SW480 (cell line): Measurements from ENCODE around the gene OR10V1.

Experiments
- DNase-seq: peaks from one replicate; pipeline ENCODE4 v3.0.0-alpha.2; 2016; ENCODE audit warnings: low spot score

The OR10V1 gene, protein sequence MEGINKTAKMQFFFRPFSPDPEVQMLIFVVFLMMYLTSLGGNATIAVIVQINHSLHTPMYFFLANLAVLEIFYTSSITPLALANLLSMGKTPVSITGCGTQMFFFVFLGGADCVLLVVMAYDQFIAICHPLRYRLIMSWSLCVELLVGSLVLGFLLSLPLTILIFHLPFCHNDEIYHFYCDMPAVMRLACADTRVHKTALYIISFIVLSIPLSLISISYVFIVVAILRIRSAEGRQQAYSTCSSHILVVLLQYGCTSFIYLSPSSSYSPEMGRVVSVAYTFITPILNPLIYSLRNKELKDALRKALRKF

DNA sequence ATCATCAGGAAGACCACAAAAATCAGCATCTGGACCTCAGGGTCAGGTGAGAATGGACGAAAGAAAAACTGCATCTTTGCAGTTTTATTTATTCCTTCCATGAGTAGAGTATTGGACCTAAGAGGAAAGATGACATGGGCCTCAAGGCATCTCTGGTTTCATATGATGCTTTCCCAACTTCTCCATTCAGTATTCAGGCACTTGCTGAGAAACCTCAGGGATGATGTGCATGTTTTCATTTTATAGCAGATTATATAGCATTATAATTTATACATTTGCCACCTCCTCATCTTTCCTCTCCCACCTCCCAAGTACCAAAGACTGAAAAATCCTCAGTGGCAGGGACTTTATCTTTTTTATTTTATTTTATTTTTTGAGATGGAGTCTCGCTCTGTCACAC, at the start of gene OR10V1:
OR10V1 (minus strand) TSS at position 101 of the 400 bp plus-strand sequence; CDS start at position 101, 0 bp downstream.
- DNase-seq, result no peak

DNA sequence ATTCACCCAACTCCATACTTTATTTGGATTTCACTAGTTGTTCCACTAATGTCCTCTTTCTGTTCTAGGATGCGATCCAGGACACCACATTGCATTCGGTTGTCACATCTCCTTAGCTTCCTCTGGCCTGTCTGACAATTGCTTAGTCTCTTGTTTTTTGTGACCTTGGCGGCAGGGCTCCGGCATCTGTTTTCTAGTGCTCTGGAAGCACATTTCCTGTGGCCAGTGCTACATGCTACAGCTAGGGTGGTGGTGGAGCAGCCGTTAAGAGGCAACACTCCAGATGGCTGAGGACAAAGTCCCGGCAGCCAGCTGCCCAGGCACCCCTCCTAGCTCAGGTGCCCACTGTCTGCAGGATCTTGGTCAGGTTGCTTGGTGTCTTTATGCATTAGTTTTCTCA, 48.3 kb upstream of the OR10V1 start:
- DNase-seq, result no peak

DNA sequence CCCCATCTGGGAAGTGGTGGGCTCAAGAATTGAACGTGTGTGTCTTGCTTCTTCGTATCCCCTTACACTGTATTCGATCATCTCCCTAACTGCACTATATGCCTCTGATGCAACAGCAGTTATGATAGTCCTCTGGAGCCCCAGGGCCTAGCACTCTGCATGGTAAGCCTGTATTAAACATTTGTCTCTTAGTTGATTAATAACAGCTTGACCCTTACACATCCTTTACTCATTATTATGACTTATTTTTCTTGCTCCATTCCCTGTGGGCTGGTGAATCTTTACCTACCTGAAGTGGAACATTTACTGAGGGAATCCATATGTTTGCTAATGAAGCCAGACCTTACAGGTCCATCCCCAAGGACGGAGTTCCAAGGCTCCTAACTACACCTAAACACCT, 47.1 kb upstream of the OR10V1 start:
- no peak for DNase-seq

DNA sequence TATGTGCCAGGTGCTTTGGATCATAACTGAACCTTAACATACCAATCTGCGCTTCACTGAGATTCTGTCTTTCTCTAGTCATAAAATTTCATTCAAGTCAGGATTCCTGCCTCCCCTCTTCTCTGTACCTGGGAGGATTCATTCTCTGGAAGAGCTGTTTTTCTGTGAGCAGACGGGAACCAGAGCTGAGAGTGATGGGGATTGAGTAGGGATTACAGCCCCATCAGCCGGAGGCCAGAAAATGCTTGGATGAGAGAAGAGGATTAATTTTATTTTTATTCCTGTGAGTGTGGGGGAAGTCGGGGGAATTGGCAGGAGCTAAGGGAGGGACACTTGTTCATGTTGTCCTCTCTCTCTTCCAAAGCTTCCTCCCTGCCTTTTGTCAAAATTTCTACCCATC, 46.3 kb upstream of the OR10V1 start:
- no peak for DNase-seq

DNA sequence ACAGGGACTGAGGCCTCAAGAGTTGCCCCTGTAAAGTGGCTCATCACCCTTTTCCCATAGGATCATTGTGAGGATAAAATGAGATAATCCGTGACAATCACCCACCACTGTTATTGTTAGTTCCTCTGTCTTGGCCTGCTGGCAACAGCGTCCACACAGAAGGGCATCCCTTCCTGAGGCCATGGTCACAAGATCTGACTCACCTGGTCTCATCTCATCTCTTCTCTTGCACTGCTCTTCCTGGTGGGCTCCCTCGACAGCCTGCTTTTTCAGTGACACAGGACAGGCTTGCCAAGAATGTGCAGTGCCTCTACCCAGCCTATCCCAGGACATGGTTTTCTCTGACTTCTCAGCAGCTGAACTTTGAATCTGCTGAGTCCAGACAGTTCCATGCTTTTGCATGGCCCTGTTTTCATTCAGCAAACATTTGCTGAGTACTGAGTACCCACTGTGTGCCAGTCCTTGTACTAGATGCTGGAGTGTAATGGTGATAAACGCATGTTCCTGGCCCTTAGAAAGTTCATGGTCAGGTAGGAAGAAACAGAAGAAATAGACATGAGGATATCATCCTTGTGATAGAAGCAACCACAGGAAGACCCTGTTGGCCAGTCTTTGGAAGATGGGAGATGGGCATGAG, 44.9 kb upstream of the OR10V1 start:
- no peak for DNase-seq

DNA sequence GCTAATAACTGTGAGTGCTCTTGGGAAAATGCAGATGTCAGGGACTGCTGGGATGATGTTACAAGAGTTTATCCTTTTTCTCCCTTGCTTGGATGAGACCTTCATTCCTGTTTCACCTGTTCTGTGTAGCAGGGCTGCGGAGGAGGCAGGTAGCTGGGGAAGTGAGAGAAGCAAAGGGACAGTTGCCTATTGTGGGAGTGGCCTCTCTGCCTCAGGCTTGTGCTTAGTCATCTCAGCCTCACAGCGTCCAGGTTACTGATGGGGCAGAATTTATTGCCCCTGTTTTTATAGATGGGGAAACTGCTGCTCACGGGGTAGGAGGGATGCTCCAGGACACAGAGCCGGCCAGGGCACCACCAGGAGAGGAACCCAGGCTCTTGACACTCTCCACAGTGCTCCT, 43.2 kb upstream of the OR10V1 start:
- peak; percentile 74 for DNase-seq

DNA sequence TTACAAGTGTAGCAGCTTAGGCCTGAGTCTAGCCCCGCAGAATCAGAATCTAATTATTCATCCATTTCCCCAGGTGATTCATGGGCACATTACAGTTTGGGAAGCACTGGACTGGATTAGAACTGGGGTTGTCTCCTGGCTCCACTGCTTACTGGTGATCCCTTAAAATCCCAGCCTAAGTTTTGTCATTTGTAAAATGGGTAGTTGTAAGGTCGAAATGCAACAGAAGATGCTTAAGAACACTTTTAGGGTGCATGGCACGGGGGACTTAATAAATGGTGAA, 42.9 kb upstream of the OR10V1 start:
- no peak for DNase-seq

DNA sequence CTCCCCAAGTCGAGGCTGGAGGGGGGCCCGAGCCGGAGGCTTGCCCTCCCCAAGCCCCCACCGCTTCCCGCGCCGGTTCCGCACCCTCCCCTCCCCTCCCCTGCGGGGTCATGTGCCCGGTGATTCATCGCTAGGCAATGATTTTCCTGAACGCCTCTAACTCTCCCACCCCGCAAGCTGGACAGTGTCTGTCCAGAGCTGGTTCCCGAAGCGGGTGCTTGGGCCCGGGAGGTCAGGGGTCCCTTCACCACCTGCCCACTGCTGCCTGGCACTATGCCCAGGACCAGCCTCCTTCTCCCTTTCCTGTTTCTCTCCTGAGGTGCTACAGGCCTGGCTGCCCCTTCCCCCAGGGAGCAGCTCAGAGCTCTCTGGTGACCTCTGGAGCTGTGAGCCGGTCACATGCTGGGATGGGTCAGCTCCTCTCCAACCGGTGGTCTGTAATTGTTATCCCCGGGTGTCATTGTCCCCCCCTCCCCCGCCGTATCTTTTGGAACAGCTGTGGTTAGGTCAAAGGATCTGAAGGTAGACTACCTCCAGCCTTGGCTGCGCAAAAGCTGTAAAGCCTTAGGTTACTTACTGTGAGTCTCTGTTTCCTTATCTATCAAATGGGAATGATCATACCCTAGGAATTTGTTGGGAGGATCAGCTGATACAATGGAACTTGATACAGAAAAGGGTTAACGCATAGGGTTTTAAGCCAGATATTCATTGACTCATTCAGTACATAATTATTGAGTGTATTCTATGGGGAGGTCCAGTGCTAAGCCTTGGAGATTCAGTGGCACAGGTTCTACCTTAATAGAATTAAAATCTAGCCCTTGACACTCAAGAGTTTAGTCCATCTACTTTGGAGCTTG, 42.3 kb upstream of the OR10V1 start:
- DNase-seq, result peak; percentile 75

DNA sequence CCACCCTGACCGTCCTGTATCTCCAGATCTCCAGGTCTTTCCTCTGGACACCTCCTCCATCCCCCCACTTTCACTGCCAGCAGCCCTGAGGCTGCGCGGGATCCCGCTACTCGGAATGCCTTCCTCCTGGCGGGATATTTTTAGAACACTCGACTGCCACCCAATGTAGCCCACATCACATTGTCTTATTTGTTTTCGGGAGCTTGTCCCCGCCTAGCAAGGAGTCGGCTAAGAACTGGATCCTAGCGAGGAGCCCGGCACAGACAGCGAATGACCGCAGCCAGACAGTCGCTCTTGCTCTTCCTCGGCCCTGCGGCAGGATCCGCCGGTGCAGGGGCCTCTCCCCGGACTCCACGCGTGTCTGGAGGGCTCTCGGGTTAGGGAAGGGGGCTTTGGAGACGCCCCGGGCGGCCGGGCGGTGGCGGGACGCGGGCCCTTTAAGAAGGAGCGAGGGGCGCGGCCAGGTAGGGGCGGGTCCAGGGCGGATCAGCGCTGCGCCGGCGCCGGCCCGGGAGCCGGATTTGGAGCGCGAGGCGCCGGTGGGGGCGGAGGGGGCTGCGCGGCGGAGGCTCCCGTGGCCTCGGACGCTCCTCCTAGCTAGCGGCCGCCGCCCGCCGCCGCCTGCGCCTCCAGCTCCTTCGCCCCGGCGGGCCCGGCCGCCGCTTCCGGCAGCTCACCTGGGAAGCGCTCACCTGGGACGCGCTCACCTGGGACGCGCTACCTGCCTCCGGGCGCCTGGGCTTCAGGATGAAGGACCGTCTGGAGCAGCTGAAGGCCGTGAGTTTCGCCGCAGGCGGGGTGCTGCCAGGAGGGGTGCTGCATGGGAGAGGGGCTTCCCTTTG, 41.4 kb upstream of the OR10V1 start, which contains the start of gene STX3:
STX3 (plus strand) TSS at position 518 of the 842 bp plus-strand sequence; CDS start at position 748, 230 bp downstream.
- DNase-seq, result peak; percentile 80

DNA sequence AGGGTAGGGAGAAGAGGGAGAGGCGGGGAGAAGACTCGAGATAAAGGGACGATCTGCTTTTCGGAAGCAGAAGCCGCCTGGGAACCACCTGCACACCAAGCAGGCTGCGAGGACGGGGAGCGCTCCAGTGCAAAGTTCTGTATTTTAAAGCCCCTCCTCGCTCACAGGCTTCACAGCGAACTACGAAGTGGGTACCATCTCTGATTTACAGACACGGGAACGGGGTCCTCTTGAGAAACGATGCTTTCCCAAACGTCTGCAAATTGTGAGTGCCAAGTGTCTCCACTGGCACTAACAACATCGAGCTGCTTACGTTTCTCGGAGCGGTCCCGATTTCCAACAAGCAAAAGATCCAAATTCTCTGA, 40.8 kb upstream of the OR10V1 start:
- DNase-seq, result peak; percentile 36

DNA sequence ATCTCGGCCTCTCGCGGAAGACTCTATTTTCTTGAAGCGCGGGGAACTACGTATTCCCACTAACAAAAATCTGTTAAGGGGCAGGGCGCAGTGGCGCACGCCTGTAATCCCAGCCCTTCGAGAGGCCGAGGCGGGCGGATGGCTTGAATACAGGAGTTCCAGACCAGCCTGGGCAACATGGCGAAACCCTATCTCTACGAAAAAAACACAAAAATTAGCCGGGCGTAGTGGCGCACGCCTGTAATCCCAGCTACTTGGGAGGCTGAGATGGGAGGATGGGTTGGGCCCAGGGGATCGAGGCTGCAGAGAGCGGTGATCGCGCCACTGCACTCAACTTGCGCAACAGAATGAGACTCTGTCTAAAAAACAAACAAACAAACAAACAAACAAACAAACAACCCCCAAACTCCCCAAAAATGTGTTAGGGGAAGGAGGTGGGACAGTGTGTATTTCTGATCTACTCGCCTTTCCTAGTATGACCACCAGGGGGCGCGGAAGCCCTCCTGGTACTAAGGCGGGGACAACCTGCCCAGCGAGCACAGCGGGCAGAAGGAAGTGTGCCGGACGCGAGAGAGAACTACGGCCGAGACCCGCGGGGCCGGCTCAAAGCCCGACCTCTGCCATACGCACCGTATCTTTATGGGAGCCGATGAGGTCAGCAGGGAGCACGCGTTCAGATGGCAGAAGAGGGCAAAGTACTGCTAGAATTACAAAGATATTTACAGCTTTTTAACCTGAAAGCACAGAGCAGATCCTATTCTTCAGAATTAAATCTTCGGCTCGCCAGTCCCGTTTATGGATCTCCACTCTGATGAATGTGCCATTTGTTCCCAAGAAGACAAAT, 40.2 kb upstream of the OR10V1 start:
- peak; percentile 82 for DNase-seq

DNA sequence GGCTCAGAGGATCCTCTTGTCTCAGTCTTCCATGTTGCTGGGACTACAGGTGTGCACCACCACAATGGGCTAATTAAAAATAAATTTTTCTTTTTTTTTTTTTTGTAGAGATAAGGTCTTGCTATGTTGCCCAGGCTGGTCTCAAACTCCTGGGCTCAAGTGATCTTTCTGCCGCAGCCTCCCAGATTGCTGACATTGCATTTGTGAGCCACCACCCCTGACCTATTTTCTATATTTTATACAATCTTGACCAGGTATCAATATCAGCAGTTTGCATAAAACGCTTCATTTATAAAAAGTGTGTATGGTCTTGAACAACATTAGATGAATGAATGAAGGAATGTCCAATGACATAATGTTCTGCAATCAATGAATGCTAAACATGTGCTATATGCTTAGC, 32.5 kb upstream of the OR10V1 start:
- DNase-seq, result no peak

DNA sequence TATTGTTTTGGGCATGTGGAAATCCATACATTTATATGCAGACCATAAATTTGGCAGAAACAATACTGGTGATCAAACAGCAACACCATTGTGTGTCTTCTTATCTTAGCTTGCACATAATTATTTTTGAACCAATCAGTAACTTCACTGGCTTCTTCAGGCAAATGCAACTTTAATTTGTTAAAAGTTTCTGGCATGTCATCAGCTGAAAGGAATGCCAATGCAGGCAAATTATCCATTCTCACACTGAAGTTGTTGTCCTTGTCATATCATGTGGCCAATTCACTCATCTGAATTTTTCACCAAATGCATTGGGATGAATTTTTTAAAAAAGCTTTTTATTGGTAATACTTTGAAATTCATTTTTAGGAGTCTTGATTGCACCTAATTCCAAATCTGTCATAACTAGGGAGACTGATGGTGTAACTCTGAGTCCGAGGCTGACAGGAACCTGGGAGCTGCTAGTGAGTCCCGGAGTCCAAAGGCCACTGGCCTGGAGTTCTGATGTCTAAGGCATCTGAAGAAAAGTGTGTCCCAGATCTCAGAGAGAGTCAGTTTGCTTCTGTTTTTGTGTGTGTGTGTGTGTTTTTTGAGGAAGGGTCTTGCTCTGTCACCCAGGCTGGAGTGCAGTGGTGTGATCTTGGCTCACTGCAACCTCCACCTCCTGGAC, 17.4 kb upstream of the OR10V1 start:
- no peak for DNase-seq

DNA sequence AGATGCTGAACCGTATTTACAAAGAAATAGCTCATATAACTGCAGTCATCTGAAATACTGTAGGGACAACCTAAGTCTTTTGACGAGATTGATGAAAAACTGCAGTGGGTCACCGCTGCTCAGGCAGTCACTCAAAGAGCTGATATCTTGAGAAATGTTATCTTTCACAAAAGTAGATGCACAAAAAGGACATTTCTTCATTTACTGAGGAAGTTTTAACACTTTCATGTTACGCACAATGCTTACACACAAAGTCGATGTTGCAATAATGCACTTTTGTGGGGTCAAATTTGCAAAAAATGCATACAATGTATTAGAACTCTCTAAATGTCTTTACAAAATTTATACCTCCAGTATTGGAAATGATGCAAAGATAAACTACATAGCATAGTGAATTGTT, 16.2 kb upstream of the OR10V1 start:
- DNase-seq, result no peak

DNA sequence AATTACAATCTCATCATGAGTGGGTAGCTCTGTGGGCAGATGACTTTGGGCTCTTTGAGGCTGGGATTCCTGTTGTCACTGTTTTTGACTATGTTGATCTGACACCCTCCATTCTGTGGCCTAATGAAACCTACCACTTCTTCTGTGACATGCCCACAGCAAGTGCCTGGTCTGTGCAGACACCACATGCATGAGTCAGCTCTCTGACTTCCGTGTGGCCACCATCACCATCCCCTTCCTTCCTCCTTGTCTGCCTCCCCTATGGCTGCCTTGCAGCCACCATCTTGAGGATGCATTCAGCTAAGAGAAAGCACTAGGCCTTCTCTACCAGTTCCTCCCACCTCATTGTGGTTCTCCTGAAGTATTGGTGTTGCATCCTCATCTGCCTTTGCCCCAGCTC, 15.3 kb upstream of the OR10V1 start:
- no peak for DNase-seq

DNA sequence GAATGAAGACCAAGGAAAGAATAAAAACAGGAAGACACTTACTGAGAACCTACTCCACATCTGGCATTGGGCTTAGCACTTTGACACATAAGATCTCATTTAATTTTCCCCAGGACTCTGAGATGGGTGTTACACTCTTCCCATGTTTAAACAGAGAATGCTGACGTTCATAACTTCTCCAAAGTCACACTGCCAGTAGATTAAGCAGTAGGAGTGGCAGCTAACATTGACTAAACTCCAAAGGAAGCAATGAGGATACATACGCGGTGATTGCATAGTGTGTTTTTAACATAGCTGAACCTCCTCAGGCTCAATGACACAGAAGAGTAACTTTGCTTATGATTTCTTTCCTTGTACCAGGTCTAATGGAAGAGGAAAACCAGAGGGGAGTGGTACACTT, 14.5 kb upstream of the OR10V1 start:
- no peak for DNase-seq

DNA sequence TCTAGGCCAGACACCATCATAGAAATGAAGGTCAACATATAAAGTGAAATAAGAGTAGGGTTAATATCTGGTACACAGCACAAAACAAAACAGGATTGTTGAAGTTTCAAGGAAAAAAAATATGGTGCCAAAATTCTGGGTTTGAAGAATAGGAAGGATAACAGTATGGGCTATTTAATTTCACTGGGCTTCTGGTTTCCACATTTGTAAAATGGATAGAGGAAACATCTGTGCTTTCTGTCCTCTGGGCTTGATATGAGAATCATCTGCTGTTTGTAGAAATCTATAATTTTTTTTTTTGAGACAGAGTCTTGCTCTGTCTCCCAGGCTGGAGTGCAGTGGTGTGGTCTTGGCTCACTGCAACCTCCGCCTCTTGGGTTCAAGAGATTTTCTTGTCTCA, 13.8 kb upstream of the OR10V1 start:
- no peak for DNase-seq

DNA sequence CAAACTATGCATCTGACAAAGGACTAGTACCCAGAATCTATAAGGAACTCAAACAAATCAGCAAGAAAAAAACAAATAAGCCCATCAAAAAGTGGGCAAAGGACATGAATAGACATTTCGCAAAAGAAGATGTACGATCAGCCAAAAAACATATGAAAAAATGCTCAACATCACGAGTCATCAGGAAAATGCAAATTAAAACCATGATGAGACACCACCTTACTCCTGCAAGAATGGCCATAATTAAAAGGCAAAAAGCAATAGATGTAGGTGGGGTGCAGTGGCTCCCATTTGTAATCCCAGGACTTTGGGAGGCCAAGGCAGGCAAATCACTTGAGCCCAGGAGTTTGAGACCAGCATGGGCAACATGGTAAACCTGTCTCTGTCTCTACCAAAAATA, 10.4 kb upstream of the OR10V1 start:
- DNase-seq, result no peak

DNA sequence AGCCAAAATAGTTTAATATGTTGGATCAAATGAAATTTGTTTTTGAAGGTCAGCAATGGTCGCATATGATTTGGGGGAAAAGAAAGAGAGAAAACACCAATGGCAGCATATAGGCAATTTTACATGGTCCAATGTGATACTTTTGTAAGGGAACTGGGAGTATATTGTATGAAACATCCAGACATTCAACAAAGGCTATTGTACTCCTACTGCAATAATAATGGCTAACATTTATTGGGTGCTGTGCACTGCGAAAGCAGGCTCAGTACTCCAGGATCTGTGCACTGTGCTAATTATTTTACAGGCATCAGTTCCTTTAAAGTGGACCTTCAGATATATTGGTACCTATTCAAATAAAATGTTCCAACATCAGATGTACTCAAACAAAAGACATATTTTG, 5.9 kb upstream of the OR10V1 start:
- DNase-seq, result no peak

DNA sequence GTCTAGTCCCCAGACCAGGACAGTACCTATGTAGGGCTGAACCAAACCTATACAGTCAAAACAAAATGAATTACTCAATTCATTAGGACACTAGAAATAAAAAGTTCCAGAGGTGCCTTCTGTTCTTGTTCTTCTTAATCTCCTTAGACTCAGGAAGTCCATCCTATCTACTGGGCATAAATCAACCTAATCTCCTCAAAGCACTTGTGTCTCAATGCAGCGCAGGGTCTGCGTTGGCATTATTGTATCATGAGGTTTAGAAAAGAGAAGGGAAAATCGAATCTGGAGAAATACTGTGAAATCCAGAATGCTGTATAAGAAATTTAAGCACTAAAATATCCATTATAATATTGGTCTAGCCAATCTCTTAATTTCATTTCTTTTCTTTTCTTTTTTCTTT, 2.4 kb upstream of the OR10V1 start:
- no peak for DNase-seq
